ENCODE results near the gene ERFE.

The ERFE gene

GRCh38 chr2:238127165-238128060 is 31.4 kb upstream of the ERFE start:
- H3K4me3 ChIP-seq (ENCODE audit: low read length) = peak overlapping the region; percentile 42
- TF ChIP-seq, protein P1, sequence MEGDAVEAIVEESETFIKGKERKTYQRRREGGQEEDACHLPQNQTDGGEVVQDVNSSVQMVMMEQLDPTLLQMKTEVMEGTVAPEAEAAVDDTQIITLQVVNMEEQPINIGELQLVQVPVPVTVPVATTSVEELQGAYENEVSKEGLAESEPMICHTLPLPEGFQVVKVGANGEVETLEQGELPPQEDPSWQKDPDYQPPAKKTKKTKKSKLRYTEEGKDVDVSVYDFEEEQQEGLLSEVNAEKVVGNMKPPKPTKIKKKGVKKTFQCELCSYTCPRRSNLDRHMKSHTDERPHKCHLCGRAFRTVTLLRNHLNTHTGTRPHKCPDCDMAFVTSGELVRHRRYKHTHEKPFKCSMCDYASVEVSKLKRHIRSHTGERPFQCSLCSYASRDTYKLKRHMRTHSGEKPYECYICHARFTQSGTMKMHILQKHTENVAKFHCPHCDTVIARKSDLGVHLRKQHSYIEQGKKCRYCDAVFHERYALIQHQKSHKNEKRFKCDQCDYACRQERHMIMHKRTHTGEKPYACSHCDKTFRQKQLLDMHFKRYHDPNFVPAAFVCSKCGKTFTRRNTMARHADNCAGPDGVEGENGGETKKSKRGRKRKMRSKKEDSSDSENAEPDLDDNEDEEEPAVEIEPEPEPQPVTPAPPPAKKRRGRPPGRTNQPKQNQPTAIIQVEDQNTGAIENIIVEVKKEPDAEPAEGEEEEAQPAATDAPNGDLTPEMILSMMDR (conservative IDR thresholded peaks at IDR 0.05; ENCODE audit: low read depth, low read length) = peak; percentile 32
- no peak for DNase-seq (ENCODE audit: low read depth)

- peak overlapping the region; percentile 42 for H3K4me3 ChIP-seq (ENCODE audit: low read length)
- DNase-seq (ENCODE audit: low read depth) = no peak
- TF ChIP-seq, protein P1 (conservative IDR thresholded peaks at IDR 0.05; ENCODE audit: low read depth, low read length) = no peak
These were observed 30.7 kb upstream of the ERFE start for GRCh38 chr2:238128061-238128440.

DNA sequence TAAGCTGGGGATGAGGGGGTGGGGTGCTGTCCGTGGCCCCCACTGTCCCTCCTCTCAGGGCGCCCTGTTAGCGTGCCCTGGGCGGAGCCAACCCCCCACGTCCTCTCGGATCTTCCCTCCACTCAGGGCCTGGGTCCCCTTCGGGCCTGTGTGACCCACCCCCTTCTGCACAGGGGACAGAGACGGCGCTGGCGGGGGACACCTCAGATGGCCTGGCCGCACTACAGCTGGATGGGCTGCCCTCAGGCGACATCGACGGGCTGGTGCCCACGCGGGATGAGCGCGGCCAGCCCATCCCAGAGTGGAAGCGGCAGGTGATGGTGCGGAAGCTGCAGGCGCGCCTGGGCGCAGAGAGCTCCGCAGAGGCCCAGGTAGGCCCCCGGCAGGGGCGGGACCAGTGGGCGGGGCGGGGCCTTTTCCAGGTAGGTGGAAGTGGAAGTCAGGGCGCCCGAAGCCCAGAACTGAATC is 30.2 kb upstream of the ERFE start:
- H3K4me3 ChIP-seq (ENCODE audit: low read length) = no peak overlapping the region
- no peak for DNase-seq (ENCODE audit: low read depth)
- TF ChIP-seq, protein P1 (conservative IDR thresholded peaks at IDR 0.05; ENCODE audit: low read depth, low read length) = no peak

GRCh38 chr2:238129166-238130010 is 29.4 kb upstream of the ERFE start:
- DNase-seq (ENCODE audit: low read depth) = no peak
- TF ChIP-seq, protein P1 (conservative IDR thresholded peaks at IDR 0.05; ENCODE audit: low read depth, low read length) = no peak
- no peak overlapping the region for H3K4me3 ChIP-seq (ENCODE audit: low read length)

DNA sequence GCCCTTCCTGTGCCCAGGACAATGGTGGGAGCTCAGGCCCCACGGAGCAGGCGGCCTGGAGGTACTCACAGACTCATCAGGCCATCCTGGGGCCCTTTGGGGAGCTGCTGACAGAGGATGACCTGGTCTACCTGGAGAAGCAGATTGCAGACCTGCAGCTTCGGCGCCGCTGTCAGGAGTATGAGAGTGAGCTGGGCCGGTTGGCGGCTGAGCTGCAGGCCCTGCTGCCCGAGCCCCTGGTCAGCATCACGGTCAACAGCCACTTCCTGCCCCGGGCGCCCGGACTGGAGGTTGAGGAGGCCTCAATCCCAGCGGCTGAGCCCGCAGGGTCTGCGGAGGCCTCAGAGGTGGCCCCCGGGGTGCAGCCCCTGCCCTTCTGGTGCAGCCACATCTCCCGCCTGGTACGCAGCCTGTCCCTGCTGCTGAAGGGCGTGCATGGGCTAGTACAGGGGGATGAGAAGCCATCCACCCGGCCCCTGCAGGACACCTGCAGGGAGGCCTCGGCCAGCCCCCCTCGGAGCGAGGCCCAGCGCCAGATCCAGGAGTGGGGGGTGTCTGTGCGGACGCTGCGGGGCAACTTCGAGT is 28.6 kb upstream of the ERFE start:
- TF ChIP-seq, protein P1 (conservative IDR thresholded peaks at IDR 0.05; ENCODE audit: low read depth, low read length) = no peak
- no peak for DNase-seq (ENCODE audit: low read depth)
- no peak overlapping the region for H3K4me3 ChIP-seq (ENCODE audit: low read length)

- no peak overlapping the region for H3K4me3 ChIP-seq (ENCODE audit: low read length)
- TF ChIP-seq, protein P1 (conservative IDR thresholded peaks at IDR 0.05; ENCODE audit: low read depth, low read length) = no peak
- DNase-seq (ENCODE audit: low read depth) = no peak
These were observed 27.8 kb upstream of the ERFE start for GRCh38 chr2:238130696-238131628.
